ENCODE results near the gene SMIM45.

The SMIM45 gene

DNA sequence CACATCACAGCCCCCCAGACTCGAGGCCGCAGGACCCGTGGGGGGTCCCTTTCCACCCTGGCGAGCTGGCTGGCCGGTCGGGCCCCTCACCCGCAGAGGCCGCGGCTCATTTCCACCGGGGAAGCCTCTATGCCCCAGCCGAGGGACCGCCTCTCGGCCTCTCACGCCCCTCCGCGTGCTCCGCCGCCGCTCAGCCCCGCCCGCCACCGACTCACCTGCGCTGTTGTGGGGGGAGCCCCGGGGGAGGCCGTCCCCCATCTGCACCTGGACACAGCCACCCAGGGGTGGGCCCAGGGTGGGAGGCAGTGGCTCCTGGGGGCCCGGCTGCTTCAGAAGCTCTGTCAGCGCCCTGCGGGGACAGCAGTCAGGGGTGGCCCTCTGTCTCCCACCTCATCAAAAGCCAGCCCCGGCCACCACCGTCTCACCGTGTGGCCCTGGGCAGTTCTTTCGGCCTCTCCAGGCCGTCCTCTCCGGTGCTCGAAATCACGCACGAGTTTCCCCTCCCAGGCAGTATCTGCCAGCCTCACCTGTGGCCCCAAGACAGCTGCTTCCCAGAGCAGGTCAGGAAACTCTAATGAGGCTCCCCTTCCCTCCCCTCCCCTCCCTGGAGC is 40.8 kb upstream of the SMIM45 start:
- H3K36me3 ChIP-seq, result peaks cover 0 to 22% (median 0%) of the 10 kb centered on the region in 3 donors
- H3K4me3 ChIP-seq, result peak overlapping the region in 3 of 4 donors; percentile 22 to 42 (median 26)
- no peak for DNase-seq (ENCODE audit: low spot score in 2 of 2)
- peaks cover 0 to 55% (median 19%) of the 10 kb centered on the region in 4 donors for H3K4me1 ChIP-seq
- TF ChIP-seq EP300 (IDR thresholded peaks at IDR 0.05) (no peak), POLR2A (IDR thresholded peaks at IDR 0.05) (no peak)
- TF ChIP-seq, protein P1, sequence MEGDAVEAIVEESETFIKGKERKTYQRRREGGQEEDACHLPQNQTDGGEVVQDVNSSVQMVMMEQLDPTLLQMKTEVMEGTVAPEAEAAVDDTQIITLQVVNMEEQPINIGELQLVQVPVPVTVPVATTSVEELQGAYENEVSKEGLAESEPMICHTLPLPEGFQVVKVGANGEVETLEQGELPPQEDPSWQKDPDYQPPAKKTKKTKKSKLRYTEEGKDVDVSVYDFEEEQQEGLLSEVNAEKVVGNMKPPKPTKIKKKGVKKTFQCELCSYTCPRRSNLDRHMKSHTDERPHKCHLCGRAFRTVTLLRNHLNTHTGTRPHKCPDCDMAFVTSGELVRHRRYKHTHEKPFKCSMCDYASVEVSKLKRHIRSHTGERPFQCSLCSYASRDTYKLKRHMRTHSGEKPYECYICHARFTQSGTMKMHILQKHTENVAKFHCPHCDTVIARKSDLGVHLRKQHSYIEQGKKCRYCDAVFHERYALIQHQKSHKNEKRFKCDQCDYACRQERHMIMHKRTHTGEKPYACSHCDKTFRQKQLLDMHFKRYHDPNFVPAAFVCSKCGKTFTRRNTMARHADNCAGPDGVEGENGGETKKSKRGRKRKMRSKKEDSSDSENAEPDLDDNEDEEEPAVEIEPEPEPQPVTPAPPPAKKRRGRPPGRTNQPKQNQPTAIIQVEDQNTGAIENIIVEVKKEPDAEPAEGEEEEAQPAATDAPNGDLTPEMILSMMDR (IDR thresholded peaks at IDR 0.05), result no peak
- no peak overlapping the region for H3K27ac ChIP-seq
- H3K9me3 ChIP-seq, result no peaks in the 10 kb centered on the region
- H3K27me3 ChIP-seq, result peaks cover 6 to 57% of the 10 kb centered on the region in 2 donors
- 7 to 16% methylated on average over 24 to 25 of the region's 37 CpGs for WGBS, 2 donors

DNA sequence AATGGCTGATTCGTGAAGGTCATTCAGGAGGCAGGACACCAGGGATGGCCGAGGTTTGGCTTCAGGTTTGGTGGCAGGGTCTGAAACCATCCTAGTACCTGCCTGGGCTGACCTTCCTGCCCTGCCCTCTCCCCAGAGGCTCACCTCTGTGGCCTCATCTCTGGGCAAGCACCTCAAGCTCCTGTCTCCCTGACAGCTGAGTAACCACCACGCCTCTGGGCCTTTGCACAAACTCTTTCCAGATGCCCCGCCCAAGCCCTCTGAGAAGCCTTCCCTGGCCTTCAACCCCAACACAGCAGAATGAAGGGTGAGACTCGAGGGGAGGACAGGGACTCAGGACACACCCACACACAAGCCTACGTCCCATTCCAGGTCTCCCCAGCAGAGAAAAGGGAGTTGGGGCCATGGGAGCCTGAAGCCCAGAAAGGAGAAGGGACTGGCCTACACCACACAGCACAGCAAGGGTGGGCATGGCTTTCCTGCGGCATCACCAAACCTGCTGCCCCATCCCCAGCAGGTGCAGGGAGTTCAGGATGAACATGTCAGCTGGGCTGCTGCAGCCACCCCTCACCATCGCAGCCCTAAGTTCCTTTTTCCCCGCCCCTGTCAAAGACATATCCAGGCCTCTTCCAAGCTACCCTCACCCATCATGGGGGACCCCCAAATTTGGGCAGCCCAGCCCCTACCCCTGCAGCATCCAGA is 39.5 kb upstream of the SMIM45 start:
- Histone ChIP-seq H3K27me3 (peaks cover 6 to 71% of the 10 kb centered on the region in 2 donors), H3K27ac (no peak overlapping the region), H3K36me3 (peaks cover 0 to 8% (median 0%) of the 10 kb centered on the region in 3 donors), H3K4me1 (peaks cover 0 to 55% (median 19%) of the 10 kb centered on the region in 4 donors), H3K4me3 (no peak overlapping the region), H3K9me3 (no peaks in the 10 kb centered on the region)
- 78 to 81% methylated on average over 5 to 9 of the region's 9 CpGs for WGBS, 2 donors
- DNase-seq (ENCODE audit: low spot score in 2 of 2), result no peak
- TF ChIP-seq, protein P1 (IDR thresholded peaks at IDR 0.05), result no peak
- no peak for TF ChIP-seq EP300 (IDR thresholded peaks at IDR 0.05)
- no peak for TF ChIP-seq POLR2A (IDR thresholded peaks at IDR 0.05)

DNA sequence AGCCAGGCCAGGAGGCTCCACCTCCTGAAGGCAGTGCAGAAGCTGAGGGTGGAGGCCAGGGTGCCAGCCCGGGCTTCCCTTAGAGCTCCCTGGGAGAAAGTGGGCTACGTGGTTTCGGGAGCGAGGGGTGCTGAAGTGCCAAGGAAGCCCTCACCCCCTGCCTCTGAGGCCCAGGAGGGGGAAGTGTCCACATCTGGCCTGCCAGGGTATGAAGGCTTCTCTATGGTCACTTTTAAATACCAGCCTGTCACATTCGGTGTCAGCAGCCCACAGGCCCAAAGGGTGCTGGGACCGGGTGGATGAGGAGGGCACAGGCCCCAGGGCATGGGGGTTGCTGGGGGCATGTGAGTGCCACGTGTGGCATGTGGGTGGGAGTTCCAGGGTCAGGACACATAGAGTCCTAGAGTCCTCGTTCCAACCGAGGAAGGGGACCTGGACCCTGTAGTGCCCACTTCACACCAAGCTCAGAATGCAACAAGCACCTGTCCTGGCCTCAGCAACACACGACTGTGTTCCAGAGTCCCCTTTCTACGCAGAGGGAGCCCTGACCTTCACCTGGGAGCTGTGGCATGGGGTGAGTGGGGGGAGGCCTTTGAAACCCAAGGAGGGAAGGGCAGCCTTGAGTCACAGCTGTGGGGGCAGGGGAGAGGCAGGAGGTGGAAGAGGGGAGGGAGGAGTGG is 38.8 kb upstream of the SMIM45 start:
- no peak overlapping the region for H3K4me3 ChIP-seq
- 69 to 77% methylated on average over 8 to 11 of the region's 11 CpGs for WGBS, 2 donors
- H3K4me1 ChIP-seq, result peaks cover 0 to 55% (median 19%) of the 10 kb centered on the region in 4 donors
- H3K36me3 ChIP-seq, result peaks cover 0 to 1% (median 0%) of the 10 kb centered on the region in 3 donors
- H3K27ac ChIP-seq, result no peak overlapping the region
- DNase-seq (ENCODE audit: low spot score in 2 of 2), result no peak
- TF ChIP-seq EP300 (IDR thresholded peaks at IDR 0.05) (no peak), POLR2A (IDR thresholded peaks at IDR 0.05) (no peak)
- H3K27me3 ChIP-seq, result peaks cover 6 to 78% of the 10 kb centered on the region in 2 donors
- no peaks in the 10 kb centered on the region for H3K9me3 ChIP-seq

DNA sequence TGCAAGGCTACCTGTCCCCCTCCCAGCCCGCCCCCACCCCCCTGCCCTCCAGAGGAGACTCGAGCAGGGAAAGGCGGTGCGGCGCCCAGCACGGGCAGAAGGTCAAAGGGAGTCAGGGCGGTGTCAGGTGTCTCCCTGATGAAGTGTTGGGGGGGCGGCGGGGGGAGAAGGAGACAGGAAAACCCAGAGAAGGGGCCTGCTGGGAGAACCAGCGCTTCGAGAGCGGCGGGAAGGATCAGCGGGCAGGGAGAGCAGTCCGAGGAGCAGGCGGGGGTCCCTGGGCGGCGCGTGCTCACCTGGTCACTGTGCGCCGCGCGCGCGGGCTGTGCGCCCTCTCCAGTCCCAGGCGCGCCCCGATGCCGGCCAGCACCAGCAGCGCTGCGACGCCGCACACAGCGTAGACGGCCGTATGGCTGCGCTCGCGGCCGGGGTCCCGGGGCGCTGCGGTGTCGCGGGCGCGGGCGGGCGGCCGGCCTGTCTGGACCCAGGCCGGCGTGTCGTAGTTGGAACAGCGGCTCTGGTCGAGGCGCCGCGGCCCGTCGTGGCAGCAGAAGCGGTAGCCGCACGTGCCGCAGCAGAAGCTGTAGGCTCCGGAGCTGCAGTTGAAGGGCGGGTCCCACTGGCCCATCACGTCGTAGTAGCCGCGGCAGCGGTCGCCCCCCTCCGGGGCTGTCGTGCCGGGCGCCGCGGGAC is 38.0 kb upstream of the SMIM45 start:
- peak overlapping the region in 1 of 4 donors; percentile 51 for H3K4me3 ChIP-seq

More for the DNA sequence above, 38.0 kb upstream of the SMIM45 start:
- H3K27me3 ChIP-seq, result peaks cover 6 to 85% of the 10 kb centered on the region in 2 donors
- no peak for DNase-seq (ENCODE audit: low spot score in 2 of 2)
- TF ChIP-seq POLR2A (IDR thresholded peaks at IDR 0.05) (no peak), EP300 (IDR thresholded peaks at IDR 0.05) (no peak)
- TF ChIP-seq, protein P1 (IDR thresholded peaks at IDR 0.05), result no peak
- 6 to 9% methylated on average over 17 to 58 of the region's 79 CpGs for WGBS, 2 donors
- H3K27ac ChIP-seq, result no peak overlapping the region
- no peaks in the 10 kb centered on the region for H3K9me3 ChIP-seq
- no peaks in the 10 kb centered on the region for H3K36me3 ChIP-seq
- peaks cover 0 to 55% (median 20%) of the 10 kb centered on the region in 4 donors for H3K4me1 ChIP-seq
